IPS-NIHi7 (cell line): ENCODE measurements around the gene RGL3.
"Not testable (repeated sequence)": the region's sequence is repeated elsewhere in the genome, so short reads cannot be mapped to it uniquely, and the experiment has no call there.

ENCODE experiments used
- DNase-seq: peaks from one replicate; pipeline ENCODE4 v3.0.0; 2012; ENCODE audit warnings: mixed read lengths; ENCODE audit errors: extremely low spot score

RGL3 gene

DNA sequence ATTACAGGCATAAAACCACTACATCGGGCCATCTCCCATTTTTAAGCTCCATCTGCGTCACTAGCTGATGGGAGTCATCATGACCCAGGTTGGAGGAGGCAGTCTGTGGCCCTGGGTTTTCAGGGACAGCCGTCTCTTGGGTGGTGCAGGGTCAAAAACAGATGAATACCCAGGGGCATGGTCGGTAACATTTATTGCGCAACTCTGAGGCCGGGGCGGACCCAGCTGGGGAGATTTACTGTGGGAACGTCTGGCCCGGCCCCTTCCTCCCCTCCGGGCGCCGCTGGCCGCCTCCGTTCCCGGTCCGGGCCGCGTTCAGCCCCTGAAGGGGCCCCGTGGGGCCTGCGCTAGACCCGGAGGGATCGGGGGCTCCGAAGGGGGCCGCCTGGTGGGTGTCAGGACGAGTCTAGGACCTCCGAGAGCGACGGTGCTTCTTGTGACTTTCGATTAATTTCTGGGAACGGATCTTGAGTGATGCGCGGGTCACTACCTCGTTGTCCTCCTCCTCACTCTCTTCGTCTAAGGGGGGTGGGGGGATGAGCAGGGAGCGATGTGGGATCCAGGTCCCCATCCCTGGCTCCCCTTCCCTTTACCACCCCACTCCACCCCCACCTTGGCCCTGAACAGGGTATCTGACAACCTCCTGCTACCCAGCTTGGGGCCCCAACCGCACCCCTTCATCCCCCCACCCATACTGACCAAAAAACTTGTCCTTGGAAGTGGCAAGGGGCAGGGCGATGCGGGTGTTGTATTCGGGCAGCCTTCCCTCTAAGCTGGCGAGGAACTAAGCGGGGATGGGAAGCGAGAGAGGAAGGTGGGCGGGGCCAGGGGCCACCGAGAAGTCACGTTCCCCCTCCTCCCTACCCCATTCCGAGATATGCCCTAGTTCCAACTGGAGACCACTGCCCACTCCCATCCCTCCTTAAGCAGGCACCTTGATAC is 1.6 kb upstream of the RGL3 start:
- no peak for DNase-seq

DNA sequence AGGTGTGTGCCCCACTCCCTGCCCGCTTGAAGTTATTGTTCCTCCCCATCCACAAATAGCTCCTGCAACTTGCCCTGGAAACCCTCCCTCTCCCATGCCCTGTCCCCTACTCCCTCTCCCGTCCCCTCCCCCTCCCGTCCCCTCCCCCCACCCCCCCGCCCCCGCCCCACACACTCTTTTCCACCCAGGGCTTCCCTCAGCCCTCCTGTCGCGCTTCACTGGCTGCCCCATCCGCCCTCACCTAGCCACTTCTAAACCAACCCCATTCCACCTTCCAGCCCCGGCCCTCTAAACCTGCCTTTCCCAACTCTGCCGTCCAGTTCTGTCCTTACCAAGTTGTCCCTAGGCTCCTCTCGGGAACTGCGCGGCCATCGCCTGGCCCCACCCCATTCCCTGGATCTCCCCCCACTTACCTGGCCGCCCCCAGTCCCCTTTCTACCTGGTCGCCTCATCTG is 993 bp downstream of the RGL3 start:
- DNase-seq, result peak; percentile 51

DNA sequence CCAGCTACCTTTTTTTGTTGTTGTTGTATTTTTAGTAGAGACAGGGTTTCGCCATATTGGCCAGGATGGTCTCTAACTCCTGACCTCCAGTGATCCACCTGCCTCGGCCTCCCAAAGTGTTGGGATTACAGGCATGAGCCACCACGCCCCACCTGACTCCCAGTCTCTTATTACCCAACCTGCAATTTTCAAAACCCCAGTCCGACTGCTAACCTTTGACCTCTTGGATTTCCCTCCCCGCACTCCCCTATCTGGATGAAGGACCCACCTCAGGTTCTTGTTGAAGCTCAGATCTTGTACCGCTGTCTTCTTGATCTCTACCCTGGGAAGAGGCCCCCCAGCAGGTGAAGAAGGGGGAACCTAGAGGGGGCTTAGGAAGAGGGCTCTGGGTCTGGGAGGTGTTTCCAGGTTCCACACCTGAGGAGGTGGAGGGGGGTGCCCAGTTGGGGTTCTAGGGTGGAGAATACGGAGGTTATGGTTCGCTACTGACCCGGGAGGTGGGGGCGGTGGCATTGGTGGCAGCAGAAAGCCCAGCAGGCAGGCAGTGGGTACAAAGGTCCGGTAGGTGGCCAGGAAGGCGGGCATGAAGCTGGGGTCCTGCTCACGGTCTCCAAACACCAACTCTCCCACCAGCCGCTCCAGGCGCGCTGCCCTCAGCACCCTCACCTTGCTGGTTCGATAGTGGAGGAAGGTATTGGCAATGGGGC is 2.6 kb downstream of the RGL3 start:
- no peak for DNase-seq

DNA sequence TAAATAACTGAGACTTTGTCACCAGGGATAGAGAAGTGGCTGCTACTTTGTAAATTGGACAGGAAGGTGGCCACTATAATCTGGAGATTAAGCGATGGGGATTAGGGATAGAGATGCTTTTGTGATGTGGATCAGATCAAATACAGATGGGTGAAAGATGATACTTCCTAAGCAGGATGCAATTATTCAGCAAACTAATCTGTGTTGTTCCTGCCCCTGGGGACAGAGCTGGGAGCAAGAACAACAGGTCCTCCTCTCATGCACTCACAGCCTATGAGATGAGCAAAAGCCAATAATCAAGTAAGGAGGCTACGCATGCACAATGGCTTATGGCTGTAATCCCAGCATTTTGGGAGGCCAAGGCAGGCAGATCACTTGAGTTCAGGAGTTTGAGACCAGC is 4.6 kb downstream of the RGL3 start:
- DNase-seq, result no peak

DNA sequence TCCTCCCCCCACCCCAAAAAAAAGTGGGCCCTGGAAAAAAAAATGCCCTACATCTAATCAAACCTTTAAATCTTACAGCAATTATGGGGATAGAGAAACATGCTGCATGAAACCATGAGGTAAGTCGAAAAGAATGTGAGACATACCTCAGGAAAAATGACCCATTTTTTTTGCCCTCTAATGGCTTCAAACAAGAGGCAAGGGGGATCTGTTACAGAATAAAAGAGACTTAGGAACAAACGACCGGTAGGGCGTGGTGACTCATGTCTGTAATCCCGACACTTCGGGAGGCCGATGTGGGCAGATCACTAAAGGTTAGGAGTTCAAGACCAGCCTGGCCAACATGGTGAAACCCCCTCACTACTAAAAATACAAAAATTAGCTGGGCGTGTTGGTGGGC is 8.4 kb downstream of the RGL3 start:
- DNase-seq, result no peak

DNA sequence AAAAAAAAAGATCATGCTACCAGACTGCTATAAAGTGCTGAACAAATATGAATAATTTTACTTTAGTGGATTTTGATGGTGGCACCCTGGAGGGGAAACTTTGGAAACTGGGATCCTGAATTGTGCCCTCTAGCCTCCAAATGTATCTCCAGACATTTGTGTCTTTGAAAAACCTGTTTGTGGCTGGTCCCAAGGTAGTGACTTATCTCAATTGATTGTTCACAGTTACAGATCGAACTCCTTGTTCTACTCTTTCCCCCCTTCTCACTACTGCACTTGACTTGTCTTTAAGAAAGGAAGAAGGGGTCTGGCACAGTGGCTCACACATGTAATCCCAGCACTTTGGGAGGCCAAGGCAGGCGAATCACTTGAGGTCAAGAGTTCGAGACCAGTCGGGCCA is 10.5 kb downstream of the RGL3 start:
- DNase-seq, result no peak

DNA sequence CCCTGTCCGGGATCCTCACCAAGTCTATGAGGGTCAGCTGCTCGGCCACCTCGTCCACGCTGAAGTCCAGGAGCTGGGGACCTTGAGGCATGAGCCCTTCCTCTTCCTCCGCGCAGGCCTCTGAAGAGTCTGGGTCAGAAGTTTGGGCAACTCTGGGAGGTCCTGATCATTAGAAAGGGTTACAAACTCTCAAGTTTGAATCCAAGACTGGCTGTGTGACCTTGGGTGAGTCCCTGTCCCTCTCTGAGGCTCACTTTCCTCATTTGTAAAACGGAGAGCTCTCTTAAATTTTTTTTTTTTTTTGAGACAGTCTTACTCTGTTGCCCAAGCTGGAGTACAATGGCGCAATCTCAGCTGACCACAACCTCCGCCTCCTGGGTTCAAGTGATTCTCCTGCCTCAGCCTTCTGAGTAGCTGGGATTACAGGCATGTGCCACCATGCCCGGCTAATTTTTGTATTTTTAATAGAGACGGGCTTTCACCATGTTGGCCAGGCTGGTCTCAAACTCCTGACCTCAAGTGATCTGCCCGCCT is 12.3 kb downstream of the RGL3 start:
- not testable (repeated sequence) for DNase-seq

DNA sequence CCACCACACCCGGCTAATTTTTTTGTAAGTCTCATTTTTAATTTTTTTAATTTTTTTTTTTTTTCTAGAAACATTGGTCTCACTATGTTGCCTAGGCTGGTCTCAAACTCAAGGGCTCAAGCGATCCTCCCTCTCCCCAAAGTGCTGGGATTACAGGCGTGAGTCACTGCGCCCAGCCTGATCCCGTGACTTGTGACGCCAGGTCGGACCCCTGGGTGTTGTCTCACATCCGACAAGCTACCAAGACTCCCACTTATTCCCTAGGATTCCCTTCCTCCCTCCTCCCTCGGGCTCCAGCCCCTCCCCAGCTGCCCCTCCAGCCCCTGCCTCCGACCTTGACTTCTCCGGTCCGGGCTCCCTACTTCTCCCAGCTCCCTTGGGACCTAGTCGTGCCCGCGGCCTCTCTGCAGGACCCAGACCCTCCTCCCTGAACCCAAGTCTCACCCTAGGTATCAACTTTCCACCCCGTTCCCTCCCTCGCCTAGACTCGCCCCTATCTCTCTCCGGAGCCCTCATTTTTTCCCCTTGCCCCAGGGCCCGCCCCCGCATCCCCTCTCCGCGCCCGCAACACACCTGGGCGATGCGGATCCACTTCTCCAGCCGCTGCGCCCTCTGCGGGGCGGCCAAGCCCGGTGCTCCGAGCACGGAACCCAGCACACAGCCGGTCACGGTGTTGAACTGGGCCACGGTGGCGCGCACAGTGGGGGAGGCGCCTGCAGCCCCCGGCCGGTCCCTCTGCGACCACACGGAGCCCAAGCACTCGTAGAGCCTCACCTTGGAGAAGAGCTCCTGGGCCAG is 13.1 kb downstream of the RGL3 start:
- peak; percentile 76 for DNase-seq

DNA sequence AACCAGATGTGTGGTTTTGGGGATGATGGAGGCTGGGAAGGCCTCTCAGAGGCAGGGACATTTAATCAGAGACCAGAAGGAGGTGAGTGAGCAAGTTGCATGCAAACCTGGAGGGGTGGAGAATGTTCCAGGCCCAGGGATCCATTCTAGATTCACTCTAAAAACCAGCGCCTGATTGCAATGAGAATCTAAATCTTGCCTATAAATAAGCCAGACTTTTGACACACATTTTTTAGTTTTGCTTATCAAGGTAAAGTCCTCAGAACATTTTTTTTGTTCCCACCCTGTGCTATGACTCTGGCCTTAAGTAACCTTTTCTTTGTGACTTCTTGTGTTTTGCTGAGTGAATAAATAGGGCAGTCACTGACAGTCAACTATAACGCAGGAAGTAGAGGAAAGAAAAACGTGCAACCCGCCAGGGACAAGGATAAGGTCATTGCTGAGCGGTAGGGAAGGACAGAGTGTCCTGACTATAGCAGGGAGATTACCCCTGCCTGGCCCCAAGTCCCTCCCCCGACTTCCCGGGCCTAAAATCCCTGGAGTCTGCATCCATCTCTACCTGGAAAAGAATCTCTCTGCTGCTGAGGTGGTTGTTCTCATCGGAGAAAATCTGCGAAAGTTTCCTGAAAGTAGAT is 14.4 kb downstream of the RGL3 start:
- peak; percentile 9 for DNase-seq

DNA sequence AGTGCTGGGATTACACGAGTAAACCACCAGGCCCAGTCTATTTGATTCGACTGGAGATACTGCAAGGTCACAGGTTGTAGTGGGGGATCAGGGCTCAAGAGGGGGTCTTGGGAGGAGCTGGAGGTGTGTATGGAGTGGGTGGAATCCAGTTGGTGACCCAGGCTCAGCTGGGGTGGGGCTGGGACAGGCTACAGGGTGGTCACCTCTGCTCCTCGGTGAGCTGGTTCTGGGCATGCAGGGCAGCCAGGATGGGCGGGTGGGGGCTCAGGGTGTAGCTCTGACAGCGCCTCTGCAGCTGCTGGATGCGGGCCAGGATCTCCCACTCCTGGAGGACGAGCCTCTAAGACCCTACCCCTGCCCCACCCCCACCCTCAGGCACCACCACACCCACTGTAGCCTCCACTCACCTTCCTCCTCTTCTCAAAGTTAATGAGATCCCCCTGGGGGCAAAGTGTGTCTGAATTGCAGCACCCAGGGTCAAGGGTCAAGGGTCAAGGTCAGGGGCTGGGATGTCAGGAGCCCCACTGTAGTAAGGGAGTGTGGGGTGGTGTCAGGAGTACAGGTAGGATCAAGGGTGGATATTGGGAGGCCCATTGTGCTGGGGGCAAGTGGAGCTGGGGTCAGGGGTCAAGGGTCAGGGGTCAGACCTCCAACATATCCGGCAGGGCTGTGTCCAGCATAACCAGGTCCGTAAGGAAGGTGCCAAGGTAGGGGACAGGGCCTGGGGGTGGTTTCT is 17.1 kb downstream of the RGL3 start:
- DNase-seq, result peak; percentile 3

DNA sequence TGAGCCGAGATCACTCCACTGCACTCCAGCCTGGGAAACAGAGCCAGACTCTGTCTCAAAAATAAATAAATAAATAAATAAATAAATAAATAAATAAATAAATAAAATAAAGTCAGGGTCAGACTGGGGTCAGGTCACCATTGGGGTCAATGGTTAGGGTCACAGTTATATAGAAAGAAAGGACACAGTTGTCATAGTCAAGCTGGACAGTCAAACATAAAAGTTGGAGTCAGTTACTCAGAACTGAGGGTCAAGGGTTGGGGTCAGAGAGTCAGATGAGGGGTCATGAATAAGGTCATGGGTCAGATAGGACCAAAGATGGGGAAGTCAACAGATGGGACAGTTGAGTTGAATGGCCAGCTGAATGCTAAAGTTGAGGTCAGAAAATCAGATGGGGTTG is 18.3 kb downstream of the RGL3 start:
- DNase-seq, result no peak

DNA sequence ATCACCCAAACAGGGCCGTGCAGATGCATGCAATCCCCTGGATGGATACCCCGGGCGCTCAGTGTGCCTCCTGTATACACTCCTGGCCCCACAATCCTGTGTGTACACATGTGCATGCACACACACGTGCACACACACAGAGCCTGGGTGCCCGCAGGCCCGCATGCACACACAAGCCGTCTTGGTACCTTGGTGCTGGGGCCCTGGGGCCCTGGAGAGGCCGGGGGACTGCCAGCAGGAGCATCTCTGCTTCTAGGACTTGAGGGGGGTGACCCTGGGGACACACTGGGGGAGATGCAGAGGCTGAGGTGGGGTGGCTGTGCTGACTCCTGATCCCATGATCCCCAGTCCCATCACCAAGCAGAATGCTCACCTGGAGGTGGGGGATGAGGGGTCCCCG is 19.4 kb downstream of the RGL3 start:
- no peak for DNase-seq

DNA sequence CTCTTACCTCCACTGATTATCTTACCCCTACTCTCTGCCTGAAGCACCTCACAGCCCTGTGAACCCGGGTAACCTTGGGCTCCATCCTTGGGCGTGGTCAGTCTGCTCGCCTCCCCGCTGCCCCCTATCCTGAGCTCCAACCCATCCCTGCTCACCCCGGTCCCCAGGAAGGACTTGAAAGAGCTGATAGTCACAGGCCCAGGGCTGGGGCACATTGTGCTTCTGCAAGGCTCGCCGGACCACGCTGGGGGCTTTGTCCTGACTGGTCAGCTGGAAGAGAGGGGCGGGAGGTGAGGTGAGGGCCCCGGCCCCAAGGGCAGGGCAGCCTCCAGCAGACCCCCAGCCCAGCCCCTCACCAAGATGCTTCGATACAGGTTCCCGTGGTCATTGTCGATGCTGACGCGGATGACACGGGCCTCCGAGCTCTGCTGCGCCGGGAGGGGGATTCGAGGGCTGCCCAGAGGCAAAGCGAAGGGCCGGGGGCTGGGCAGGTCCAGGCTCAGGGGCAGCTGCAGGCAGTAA is 22.0 kb downstream of the RGL3 start:
- DNase-seq, result peak; percentile 7

DNA sequence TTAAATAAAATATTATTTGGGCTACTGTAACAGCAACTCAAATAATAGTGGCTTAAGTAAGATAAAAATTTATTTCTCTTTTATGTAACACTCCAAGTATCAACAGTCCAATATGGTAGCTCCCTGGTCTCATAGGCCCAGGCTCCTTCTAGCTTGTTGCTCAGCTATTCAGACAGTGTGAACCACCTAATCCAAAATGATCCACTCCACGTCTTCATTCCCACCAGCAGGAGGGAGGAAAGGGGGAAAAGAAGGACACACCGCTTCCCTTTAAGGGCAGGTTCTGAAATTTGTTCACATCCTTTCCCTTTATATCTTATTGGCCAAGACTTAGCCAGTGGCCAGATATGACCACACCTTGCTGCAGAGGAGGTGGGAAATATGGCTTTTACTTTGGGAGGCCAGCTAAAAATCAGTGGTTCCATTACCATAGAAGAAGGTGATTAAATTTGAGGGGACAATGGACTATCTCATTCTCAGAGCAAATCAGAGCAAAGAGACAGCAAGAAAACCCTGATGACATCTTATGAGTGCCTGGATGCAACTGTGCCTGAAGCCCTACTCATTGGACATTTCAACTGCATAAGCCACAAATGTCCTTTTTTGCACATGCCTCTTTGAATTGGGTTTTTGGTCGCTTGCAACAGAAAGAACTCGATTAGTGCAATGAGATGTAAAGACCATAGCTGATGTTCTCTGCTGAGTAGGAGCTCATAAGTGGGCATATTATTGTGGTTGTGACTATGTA is 28.0 kb downstream of the RGL3 start:
- no peak for DNase-seq

DNA sequence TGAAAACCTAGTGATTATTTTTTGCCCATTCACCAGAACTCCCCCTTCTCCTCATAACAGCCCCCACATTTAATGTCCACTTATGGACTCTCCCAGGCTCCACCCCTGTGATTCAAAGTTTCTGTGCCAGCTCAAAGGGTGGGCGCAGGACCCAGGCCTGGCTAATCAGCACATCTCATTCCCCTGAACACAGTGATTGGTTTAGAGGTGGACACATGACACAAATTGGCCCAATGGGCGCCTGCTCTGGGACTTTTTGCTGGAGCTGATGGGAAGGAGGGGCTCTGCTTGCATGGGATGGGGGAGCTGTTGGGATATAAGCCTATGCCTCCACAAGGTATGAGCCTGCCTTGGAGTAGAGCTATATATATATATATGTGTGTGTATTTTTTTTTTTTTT is 28.8 kb downstream of the RGL3 start:
- no peak for DNase-seq

DNA sequence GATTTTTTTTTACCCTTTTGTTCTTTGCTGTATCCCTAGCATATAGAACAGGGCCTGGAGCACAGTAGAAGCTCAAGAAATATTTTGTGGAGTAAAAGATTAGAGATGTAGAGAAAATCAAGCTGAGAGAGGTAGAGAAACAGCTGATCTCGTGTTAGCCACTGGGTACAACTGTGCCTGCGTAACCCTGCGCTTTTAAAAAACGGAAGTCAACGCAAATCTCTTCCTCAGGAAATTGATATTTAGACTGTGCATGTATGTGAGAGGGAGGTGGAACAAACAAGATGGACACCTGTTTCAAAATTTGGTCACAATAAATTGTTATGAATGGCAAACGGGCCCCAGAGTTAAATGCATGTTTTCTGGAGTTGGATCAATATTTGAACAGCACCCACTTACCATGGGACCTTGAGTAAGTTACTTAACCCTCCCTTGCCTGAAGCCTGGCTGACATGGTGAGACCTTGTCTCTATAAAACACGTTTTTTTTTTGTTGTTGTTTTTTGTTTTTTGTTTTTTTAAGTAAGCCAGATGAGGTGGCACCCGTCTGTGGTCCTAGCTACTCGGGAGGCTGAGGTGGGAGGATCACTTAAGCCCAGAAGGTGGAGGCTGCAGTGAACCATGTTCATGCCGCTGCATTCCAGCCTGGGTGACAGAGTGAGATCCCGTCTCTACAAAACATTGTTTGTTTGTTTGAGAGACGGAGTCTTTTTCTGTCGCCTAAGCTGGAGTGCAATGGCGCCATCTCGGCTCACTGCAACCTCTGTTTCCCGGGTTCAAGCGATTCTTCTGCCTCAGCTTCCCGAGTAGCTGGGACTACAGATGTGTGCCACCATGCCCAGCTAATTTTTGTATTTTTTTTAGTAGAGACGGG is 31.7 kb downstream of the RGL3 start:
- DNase-seq, result no peak

DNA sequence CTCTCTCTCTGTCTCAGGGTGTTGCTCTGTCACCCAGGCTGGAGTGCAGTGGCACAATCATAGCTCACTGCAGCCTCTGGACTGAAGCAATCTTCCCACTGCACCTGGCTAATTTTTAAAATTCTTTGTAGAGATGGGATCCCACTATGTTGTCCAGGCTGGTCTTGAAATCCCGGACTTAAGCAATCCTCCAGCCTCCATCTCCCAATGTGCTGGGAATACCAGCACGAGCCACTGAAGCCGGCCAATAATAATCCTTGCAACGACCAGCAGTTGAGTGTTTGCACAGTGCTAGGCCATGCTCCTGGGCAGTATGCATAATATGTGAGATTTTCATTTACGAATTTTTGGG is 34.4 kb downstream of the RGL3 start:
- DNase-seq, result no peak

DNA sequence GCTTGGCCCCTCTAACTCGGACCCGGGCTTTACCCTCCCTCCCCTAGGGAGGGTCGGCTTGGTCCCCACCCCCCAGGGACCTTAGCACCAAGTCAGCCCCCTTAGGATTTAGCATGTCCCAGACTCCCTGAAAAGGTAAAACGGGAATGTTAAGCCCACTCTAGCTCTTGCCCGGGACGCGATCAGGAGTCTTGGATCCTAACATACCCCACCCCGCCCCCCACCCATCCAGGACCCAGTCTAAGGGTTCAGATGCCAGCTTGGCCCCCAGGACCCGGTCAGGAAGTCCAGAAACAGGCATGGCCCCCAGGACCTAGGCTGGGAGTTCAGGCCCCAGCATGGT is 35.4 kb downstream of the RGL3 start:
- DNase-seq, result no peak
